H9 (cell line): ENCODE results near the gene CACNA2D3. TPM values are rescaled to one million over a fixed set of nuclear protein-coding genes. Genes with fewer than 3 reads are reported as not detected.

Experiments
- DNase-seq: peaks from one replicate; pipeline ENCODE4 v3.0.0-alpha.2; 2017
- H2AFZ ChIP-seq: one replicate; pipeline ENCODE4 v1.6.1; 2013; ENCODE audit warnings: mild to moderate bottlenecking, low read length, control low read depth, moderate library complexity
- H2AK5ac ChIP-seq: 2 replicates; pipeline ENCODE4 v1.6.1; 2013; ENCODE audit warnings: low read length, control low read depth, mixed read lengths; ENCODE audit not compliant: insufficient read length
- H2BK120ac ChIP-seq: one replicate; pipeline ENCODE4 v1.6.1; 2013; ENCODE audit warnings: low read depth, mild to moderate bottlenecking, low read length, control low read depth, inconsistent platforms; ENCODE audit not compliant: poor library complexity, severe bottlenecking
- H2BK12ac ChIP-seq: 2 replicates; pipeline ENCODE4 v1.6.1; 2013; ENCODE audit warnings: low read length, control low read depth, mixed read lengths, low read depth; ENCODE audit not compliant: insufficient read length
- H2BK15ac ChIP-seq: 2 replicates; pipeline ENCODE4 v1.6.1; 2013; ENCODE audit warnings: low read depth, low read length, control low read depth
- H2BK20ac ChIP-seq: one replicate; pipeline ENCODE4 v1.6.1; 2013; ENCODE audit warnings: low read depth, mild to moderate bottlenecking, low read length, control low read depth, inconsistent platforms; ENCODE audit not compliant: poor library complexity, severe bottlenecking
- H2BK5ac ChIP-seq: 2 replicates; pipeline ENCODE4 v1.6.1; 2013; ENCODE audit warnings: low read length, control low read depth, mixed read lengths; ENCODE audit not compliant: insufficient read length
- H3K14ac ChIP-seq: 2 replicates; pipeline ENCODE4 v1.6.1; 2013; ENCODE audit warnings: low read length, control low read depth; ENCODE audit not compliant: insufficient read depth
- H3K18ac ChIP-seq: 2 replicates; pipeline ENCODE4 v1.6.1; 2013; ENCODE audit warnings: low read depth, mild to moderate bottlenecking, mixed read lengths, low read length, control low read depth; ENCODE audit not compliant: insufficient read length
- H3K23ac ChIP-seq: 2 replicates; pipeline ENCODE4 v1.6.1; 2013; ENCODE audit warnings: low read length, control low read depth, mixed read lengths, low read depth; ENCODE audit not compliant: insufficient read length
- H3K23me2 ChIP-seq: 2 replicates; pipeline ENCODE4 v1.6.1; 2013; ENCODE audit warnings: low read depth, mild to moderate bottlenecking, mixed read lengths, low read length, control low read depth; ENCODE audit not compliant: insufficient read length, poor library complexity, severe bottlenecking
- H3K27ac ChIP-seq: 2 replicates; pipeline ENCODE4 v1.5.1; 2013; ENCODE audit warnings: low read length, control low read depth, mixed read lengths, low read depth; ENCODE audit not compliant: insufficient read length
- H3K27me3 ChIP-seq: 2 replicates; pipeline ENCODE4 v1.6.1; 2013; ENCODE audit warnings: low read length, control low read depth, inconsistent platforms; ENCODE audit not compliant: insufficient read depth
- H3K4ac ChIP-seq: 2 replicates; pipeline ENCODE4 v1.6.1; 2013; ENCODE audit warnings: low read depth, mild to moderate bottlenecking, control low read depth, inconsistent platforms, low read length, moderate library complexity
- H3K4me1 ChIP-seq: 2 replicates; pipeline ENCODE4 v1.6.1; 2013; ENCODE audit warnings: low read length, control low read depth, inconsistent platforms; ENCODE audit not compliant: insufficient read depth
- H3K4me2 ChIP-seq: 2 replicates; pipeline ENCODE4 v1.6.1; 2013; ENCODE audit warnings: low read length, control low read depth, mixed read lengths; ENCODE audit not compliant: insufficient read length, insufficient read depth
- H3K56ac ChIP-seq: 2 replicates; pipeline ENCODE4 v1.6.1; 2013; ENCODE audit warnings: low read depth, mild to moderate bottlenecking, mixed read lengths, low read length, control low read depth; ENCODE audit not compliant: insufficient read length
- H3K79me1 ChIP-seq: 2 replicates; pipeline ENCODE4 v1.6.1; 2013; ENCODE audit warnings: low read depth, mild to moderate bottlenecking, moderate library complexity, low read length, control low read depth, inconsistent platforms; ENCODE audit not compliant: insufficient read depth, poor library complexity, severe bottlenecking
- H3K79me2 ChIP-seq: 2 replicates; pipeline ENCODE4 v1.6.1; 2013; ENCODE audit warnings: low read length, control low read depth, inconsistent platforms; ENCODE audit not compliant: insufficient read depth
- H3K9ac ChIP-seq: 2 replicates; pipeline ENCODE4 v1.6.1; 2013; ENCODE audit warnings: low read length, control low read depth, mixed read lengths; ENCODE audit not compliant: insufficient read length; ENCODE audit errors: extremely low read depth
- H3K9me3 ChIP-seq: one replicate; pipeline ENCODE4 v1.6.1; 2013; ENCODE audit warnings: low read depth, low read length, inconsistent platforms; ENCODE audit not compliant: control insufficient read depth
- H3T11ph ChIP-seq: one replicate; pipeline ENCODE4 v1.6.1; 2013; ENCODE audit warnings: mild to moderate bottlenecking, low read length, control low read depth, inconsistent platforms
- H4K20me1 ChIP-seq: one replicate; pipeline ENCODE4 v1.6.1; 2013; ENCODE audit not compliant: control insufficient read depth, insufficient read length, insufficient read depth
- H4K5ac ChIP-seq: 2 replicates; pipeline ENCODE4 v1.6.1; 2013; ENCODE audit warnings: low read depth, mild to moderate bottlenecking, mixed read lengths, low read length, control low read depth; ENCODE audit not compliant: insufficient read length
- H4K8ac ChIP-seq: replicated peaks from 2 replicates; pipeline ENCODE4 v1.6.1; 2013; ENCODE audit warnings: low read length, control low read depth, mixed read lengths, low read depth; ENCODE audit not compliant: insufficient read length
- H4K91ac ChIP-seq: 2 replicates; pipeline ENCODE4 v1.6.1; 2013; ENCODE audit warnings: low read depth, mild to moderate bottlenecking, moderate library complexity, mixed read lengths, low read length, control low read depth; ENCODE audit not compliant: insufficient read length
- H3K27ac Mint-ChIP-seq, 3 experiments: 2 replicates in 2 of 3; 3 replicates in 1 of 3; pipeline ENCODE4 v1.8.0; 2020 to 2021; ENCODE audit warnings: mixed read lengths in 3 of 3, mild to moderate bottlenecking in 1 of 3, moderate library complexity in 1 of 3
- H3K27me3 Mint-ChIP-seq: 2 replicates; pipeline ENCODE4 v1.8.0; 2021; ENCODE audit warnings: low read depth, mild to moderate bottlenecking, moderate library complexity, mixed read lengths
- H3K36me3 Mint-ChIP-seq, 3 experiments: 2 replicates in 2 of 3; 3 replicates in 1 of 3; pipeline ENCODE4 v1.8.0; 2020 to 2021; ENCODE audit warnings: low read depth in 3 of 3, mixed read lengths in 3 of 3; ENCODE audit not compliant: insufficient read depth in 1 of 3
- H3K4me1 Mint-ChIP-seq, 2 experiments: 2 replicates each; pipeline ENCODE4 v1.8.0; 2020; ENCODE audit warnings: mixed read lengths in 2 of 2
- H3K4me3 Mint-ChIP-seq, 2 experiments: 2 replicates in 1 of 2; 3 replicates in 1 of 2; pipeline ENCODE4 v1.8.0; 2020 to 2021; ENCODE audit warnings: mild to moderate bottlenecking in 2 of 2, mixed read lengths in 2 of 2, moderate library complexity in 1 of 2
- H3K9me3 Mint-ChIP-seq, 2 experiments: 2 replicates in 1 of 2; 3 replicates in 1 of 2; pipeline ENCODE4 v1.8.0; 2020; ENCODE audit warnings: mild to moderate bottlenecking in 2 of 2, mixed read lengths in 2 of 2, moderate library complexity in 1 of 2
- CTCF ChIP-seq: fragments of 200-600 bp; sonication (generic); conservative IDR thresholded peaks from 3 replicates; pipeline ENCODE4 v1.8.0; 2021; ENCODE audit warnings: antibody characterized with exemption, mild to moderate bottlenecking
- WGBS: extraction: QIAGEN DNeasy Blood & Tissue Kit; methylation state at CpG from one replicate; pipeline ENCODE4 v1.1.7; 2013; ENCODE audit warnings: missing lambda C conversion rate, low lambda C conversion rate, mixed read lengths; ENCODE audit not compliant: insufficient read length; ENCODE audit errors: extremely low coverage; 5-methylcytosine and 5-hydroxymethylcytosine counted together
- total RNA-seq: library from RNA; stranded (reverse); gene quantifications from 2 replicates; pipeline ENCODE4 v1.2.1, GENCODE V29; 2021

Gene CACNA2D3
- total RNA-seq, 1 experiment from 2014 or later, result 3.2 TPM

- no peaks in the 10 kb centered on the region for H3K27me3 ChIP-seq
- no peak for DNase-seq
- H3K23ac ChIP-seq, result no peak overlapping the region
- H2BK120ac ChIP-seq, result no peak overlapping the region
- Mint-ChIP-seq H3K9me3 (no peaks in the 10 kb centered on the region; a peak in 1 of 5 replicates), H3K36me3 (peaks cover 4 to 13% (median 12%) of the 10 kb centered on the region in 3 experiments; a peak in 4 of 7 replicates), H3K4me3 (no peak overlapping the region), H3K27me3 (no peaks in the 10 kb centered on the region; the same call in 1 of the 2 replicates), H3K27ac (no peak overlapping the region), H3K4me1 (peaks cover 65 to 67% of the 10 kb centered on the region in 2 experiments)
- H2BK20ac ChIP-seq, result no peak overlapping the region
- H3K9ac ChIP-seq, result no peak overlapping the region
- H3K4me2 ChIP-seq, result no peak overlapping the region
- no peak overlapping the region for H4K5ac ChIP-seq
- H3K56ac ChIP-seq, result no peak overlapping the region
- no peak overlapping the region for H3K27ac ChIP-seq
- no peak overlapping the region for H4K8ac ChIP-seq
- H2AFZ ChIP-seq, result no peak overlapping the region
- no peak overlapping the region for H2BK5ac ChIP-seq
- no peak overlapping the region for H2BK15ac ChIP-seq
- no peaks in the 10 kb centered on the region for H4K20me1 ChIP-seq
- no peaks in the 10 kb centered on the region for H3K79me1 ChIP-seq
- no peak overlapping the region for H3K14ac ChIP-seq
- no peaks in the 10 kb centered on the region for H3K79me2 ChIP-seq
- H3K4ac ChIP-seq, result no peak overlapping the region
- H3T11ph ChIP-seq, result no peak overlapping the region
- WGBS, result no CpG with 5 or more reads among the region's 3 CpGs
- H3K4me1 ChIP-seq, result peaks cover 10% of the 10 kb centered on the region; the same call in 1 of the 2 replicates
- no peak overlapping the region for H2AK5ac ChIP-seq
- H4K91ac ChIP-seq, result no peak overlapping the region
- H3K18ac ChIP-seq, result no peak overlapping the region
- H3K9me3 ChIP-seq, result no peaks in the 10 kb centered on the region
- no peak overlapping the region for H2BK12ac ChIP-seq
- H3K23me2 ChIP-seq, result no peaks in the 10 kb centered on the region
- no peak for TF ChIP-seq CTCF
Observed at GRCh38 chr3:54705730-54706129, 583.4 kb downstream of the CACNA2D3 start.
